HL-60 (cell line): ENCODE results near the gene CARD14.

ENCODE experiments used
- DNase-seq, 2 experiments: peaks; one replicate each; pipeline ENCODE4 v3.0.0-alpha.2; 2010 to 2020; ENCODE audit warnings: low read depth in 1 of 2, low spot score in 1 of 2
- H3K27ac ChIP-seq: fragments of 250-450 bp; sonication (Bioruptor Pico); replicated peaks from 2 replicates; pipeline ENCODE4 v1.5.1; 2020; ENCODE audit warnings: mild to moderate bottlenecking, moderate library complexity
- H3K27me3 ChIP-seq: fragments of 250-450 bp; sonication (Bioruptor Pico); 2 replicates; pipeline ENCODE4 v1.5.1; 2021; ENCODE audit warnings: mild to moderate bottlenecking, moderate library complexity; ENCODE audit not compliant: insufficient read depth, poor library complexity, severe bottlenecking
- H3K4me3 ChIP-seq: replicated peaks from 2 replicates; pipeline ENCODE4 v1.5.1; 2011; ENCODE audit warnings: mild to moderate bottlenecking, control low read depth, low read length; ENCODE audit not compliant: insufficient read depth
- GABPA ChIP-seq: IDR thresholded peaks from 2 replicates; pipeline ENCODE4 v1.6.1; 2012; ENCODE audit warnings: low read depth
- POLR2AphosphoS5 ChIP-seq: IDR thresholded peaks from 2 replicates; pipeline ENCODE4 v1.6.1; 2012; ENCODE audit warnings: low read depth
- SPI1 ChIP-seq: IDR thresholded peaks from 2 replicates; pipeline ENCODE4 v1.6.1; 2012; ENCODE audit warnings: low read depth, mild to moderate bottlenecking, borderline replicate concordance
- TF ChIP-seq, protein P1 (sequence below): IDR thresholded peaks from 2 replicates; pipeline ENCODE4 v1.6.1; 2012; ENCODE audit warnings: low read depth; ENCODE audit not compliant: insufficient replicate concordance
- TF ChIP-seq, protein P2 (sequence below): IDR thresholded peaks from one replicate; pipeline ENCODE4 v1.5.1; 2011; ENCODE audit warnings: low read length, control low read depth, inconsistent platforms; ENCODE audit not compliant: insufficient read depth

CARD14 gene

DNA sequence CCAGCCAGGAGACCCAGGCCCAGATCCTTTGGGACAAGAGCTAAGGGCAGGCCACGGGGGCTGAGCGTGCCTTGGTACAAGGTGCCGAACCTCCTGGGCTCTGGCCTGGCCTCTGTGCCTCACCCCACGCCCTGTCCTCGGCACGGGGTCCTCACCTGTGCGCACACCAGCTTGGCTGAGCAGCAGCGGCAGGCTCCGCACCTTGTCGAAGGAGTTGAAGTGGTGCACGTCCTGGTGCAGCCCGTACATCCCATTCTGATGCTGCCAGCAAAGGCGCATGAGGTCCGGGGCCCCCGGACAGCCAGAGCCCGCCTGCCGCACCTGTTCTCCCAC, 45.0 kb downstream of the CARD14 start:
- Histone ChIP-seq H3K4me3 (no peak overlapping the region), H3K27me3 (peaks cover 11% of the 10 kb centered on the region), H3K27ac (no peak overlapping the region)
- no peak for DNase-seq
- TF ChIP-seq POLR2AphosphoS5 (no peak), GABPA (no peak)
- TF ChIP-seq, protein P1, sequence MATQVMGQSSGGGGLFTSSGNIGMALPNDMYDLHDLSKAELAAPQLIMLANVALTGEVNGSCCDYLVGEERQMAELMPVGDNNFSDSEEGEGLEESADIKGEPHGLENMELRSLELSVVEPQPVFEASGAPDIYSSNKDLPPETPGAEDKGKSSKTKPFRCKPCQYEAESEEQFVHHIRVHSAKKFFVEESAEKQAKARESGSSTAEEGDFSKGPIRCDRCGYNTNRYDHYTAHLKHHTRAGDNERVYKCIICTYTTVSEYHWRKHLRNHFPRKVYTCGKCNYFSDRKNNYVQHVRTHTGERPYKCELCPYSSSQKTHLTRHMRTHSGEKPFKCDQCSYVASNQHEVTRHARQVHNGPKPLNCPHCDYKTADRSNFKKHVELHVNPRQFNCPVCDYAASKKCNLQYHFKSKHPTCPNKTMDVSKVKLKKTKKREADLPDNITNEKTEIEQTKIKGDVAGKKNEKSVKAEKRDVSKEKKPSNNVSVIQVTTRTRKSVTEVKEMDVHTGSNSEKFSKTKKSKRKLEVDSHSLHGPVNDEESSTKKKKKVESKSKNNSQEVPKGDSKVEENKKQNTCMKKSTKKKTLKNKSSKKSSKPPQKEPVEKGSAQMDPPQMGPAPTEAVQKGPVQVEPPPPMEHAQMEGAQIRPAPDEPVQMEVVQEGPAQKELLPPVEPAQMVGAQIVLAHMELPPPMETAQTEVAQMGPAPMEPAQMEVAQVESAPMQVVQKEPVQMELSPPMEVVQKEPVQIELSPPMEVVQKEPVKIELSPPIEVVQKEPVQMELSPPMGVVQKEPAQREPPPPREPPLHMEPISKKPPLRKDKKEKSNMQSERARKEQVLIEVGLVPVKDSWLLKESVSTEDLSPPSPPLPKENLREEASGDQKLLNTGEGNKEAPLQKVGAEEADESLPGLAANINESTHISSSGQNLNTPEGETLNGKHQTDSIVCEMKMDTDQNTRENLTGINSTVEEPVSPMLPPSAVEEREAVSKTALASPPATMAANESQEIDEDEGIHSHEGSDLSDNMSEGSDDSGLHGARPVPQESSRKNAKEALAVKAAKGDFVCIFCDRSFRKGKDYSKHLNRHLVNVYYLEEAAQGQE = no peak
- TF ChIP-seq, protein P2, sequence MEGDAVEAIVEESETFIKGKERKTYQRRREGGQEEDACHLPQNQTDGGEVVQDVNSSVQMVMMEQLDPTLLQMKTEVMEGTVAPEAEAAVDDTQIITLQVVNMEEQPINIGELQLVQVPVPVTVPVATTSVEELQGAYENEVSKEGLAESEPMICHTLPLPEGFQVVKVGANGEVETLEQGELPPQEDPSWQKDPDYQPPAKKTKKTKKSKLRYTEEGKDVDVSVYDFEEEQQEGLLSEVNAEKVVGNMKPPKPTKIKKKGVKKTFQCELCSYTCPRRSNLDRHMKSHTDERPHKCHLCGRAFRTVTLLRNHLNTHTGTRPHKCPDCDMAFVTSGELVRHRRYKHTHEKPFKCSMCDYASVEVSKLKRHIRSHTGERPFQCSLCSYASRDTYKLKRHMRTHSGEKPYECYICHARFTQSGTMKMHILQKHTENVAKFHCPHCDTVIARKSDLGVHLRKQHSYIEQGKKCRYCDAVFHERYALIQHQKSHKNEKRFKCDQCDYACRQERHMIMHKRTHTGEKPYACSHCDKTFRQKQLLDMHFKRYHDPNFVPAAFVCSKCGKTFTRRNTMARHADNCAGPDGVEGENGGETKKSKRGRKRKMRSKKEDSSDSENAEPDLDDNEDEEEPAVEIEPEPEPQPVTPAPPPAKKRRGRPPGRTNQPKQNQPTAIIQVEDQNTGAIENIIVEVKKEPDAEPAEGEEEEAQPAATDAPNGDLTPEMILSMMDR = no peak

DNA sequence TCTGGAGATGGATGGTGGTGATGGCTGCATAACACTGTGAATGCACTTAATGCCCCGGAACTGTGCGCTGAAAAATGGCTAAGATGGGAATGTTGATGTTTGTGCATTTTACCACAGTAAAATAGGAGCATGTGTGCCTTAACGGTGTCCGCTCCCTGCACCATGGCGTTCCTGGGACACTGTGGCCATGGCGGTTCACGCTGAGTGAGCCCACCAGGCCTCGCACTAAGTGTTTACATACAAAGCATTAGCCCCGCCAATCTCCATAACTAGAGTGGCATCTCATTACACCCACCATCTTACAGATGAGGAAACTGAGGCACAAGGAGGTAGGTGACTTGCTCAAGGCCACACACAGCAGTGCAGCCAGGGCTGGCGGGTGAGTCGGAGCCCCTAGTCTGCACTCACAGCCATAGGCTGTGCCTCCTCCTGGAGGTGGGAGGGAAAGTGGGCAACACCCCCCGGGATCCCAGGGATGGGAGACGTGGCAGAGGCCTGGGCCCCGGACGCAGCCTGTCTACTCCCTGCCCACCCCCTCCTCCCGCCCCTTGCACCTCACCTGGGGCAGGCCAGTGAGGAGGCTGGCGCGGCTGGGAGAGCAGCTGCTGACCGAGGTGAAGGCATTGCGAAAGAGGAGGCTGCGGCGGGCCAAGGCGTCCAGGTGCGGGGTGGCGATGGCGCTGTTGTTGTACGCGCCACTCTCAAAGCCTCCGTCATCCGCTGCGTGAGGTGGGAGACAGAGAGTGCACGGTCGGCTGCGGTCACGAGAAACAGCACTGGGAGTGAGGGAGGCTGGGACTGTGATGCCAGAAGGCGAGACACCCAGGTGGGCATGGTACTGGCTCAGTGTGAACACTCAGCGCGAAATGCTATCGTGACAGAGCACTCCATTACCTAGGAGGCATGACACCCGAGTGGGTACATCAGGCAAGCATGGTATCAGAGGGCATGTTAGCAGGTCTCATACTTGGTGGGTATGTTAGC, 46.9 kb downstream of the CARD14 start:
- no peak overlapping the region for H3K27ac ChIP-seq
- no peak for DNase-seq
- no peak overlapping the region for H3K4me3 ChIP-seq
- peaks cover 22% of the 10 kb centered on the region for H3K27me3 ChIP-seq
- TF ChIP-seq, protein P2 = no peak
- TF ChIP-seq POLR2AphosphoS5 (no peak), SPI1 (no peak), GABPA (no peak)
- TF ChIP-seq, protein P1 = no peak

DNA sequence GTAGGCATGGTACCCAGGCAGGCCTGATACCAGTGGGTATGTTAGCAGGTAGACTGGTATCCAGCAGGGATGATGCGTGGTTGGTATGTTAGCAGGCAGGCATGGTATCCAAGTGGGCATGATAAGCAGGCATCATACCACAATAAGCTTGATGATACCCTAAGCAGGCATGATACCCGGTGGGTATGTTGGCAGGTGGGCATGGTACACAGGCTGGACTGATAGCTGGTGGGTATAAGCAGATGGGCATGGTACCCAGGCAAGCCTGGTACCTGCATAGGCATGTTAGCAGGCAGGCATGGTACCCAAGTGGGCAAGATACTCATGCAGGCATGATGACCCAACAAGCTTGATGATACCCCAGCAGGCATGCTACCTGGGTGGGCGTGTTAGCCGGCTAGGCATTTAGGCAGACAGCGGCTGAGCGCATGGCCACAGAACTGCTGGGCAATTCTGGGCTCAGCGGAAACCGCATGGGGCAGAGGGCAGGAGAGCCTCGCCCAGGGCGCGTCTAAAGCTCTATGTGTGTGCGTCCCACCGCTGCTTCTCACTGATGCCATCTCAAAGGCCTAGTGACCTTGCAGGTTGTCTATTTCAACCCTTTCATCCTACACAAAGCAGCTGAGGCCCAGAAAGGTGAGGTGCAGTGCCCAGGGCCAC, 48.0 kb downstream of the CARD14 start:
- Histone ChIP-seq H3K4me3 (no peak overlapping the region), H3K27me3 (peaks cover 22% of the 10 kb centered on the region), H3K27ac (no peak overlapping the region)
- no peak for DNase-seq
- TF ChIP-seq GABPA (no peak), SPI1 (no peak), POLR2AphosphoS5 (no peak)
- TF ChIP-seq, protein P1 = no peak
- TF ChIP-seq, protein P2 = no peak
